Cardiac muscle cell (in vitro differentiated cells and primary cell): ENCODE measurements around the gene ZFYVE21. TPM values are rescaled to one million over a fixed set of nuclear protein-coding genes. Genes with fewer than 3 reads are reported as not detected.

Experiments used
- DNase-seq, 2 donors: peaks; one replicate each; pipeline versions ENCODE4 v3.0.0 to v3.0.0-alpha.2; 2010 to 2017; ENCODE audit warnings: low read depth in 1 of 2, low spot score in 1 of 2
- H3K27ac ChIP-seq: fragments of 200-600 bp; sonication (generic); 2 replicates; pipeline ENCODE4 v1.5.1; 2016
- H3K27me3 ChIP-seq: fragments of 200-600 bp; sonication (generic); 2 replicates; pipeline ENCODE4 v1.6.0; 2016; ENCODE audit warnings: control low read depth
- H3K36me3 ChIP-seq: fragments of 200-600 bp; sonication (generic); 2 replicates; pipeline ENCODE4 v1.5.1; 2016; ENCODE audit warnings: control low read depth
- H3K4me1 ChIP-seq: fragments of 200-600 bp; sonication (generic); 2 replicates; pipeline ENCODE4 v1.8.1; 2017; ENCODE audit warnings: low read depth, mild to moderate bottlenecking, mixed run types
- H3K4me3 ChIP-seq: fragments of 200-600 bp; sonication (generic); 2 replicates; pipeline ENCODE4 v1.5.1; 2016; ENCODE audit warnings: mild to moderate bottlenecking
- H3K9me3 ChIP-seq: fragments of 200-600 bp; sonication (generic); 2 replicates; pipeline ENCODE4 v1.5.1; 2017; ENCODE audit warnings: low read depth, mild to moderate bottlenecking, control low read depth
- CTCF ChIP-seq: IDR thresholded peaks from 2 replicates; pipeline ENCODE4 v1.5.1; 2012; ENCODE audit warnings: low read depth, mild to moderate bottlenecking, low read length
- polyA plus RNA-seq: library from polyadenylated mRNA; unstranded; fragments of >200 nt; fragmentation: Nextera tagmentation; extraction: Ambion mirVana; gene quantifications from 2 replicates; pipeline ENCODE4 v1.2.1, GENCODE V29; 2016
- total RNA-seq: library from RNA; depleted of rRNA; stranded (reverse); fragments of >200 nt; gene quantifications from 2 replicates; pipeline ENCODE4 v1.2.3, GENCODE V29; 2016

Gene ZFYVE21
- total and polyA plus RNA-seq, 2 experiments from 2014 or later = 120 to 135 TPM

- no peak for DNase-seq
- H3K27ac ChIP-seq = peak overlapping the region; percentile 34
- H3K4me3 ChIP-seq = no peak overlapping the region
- peaks cover 4% of the 10 kb centered on the region for H3K36me3 ChIP-seq
- H3K9me3 ChIP-seq = no peaks in the 10 kb centered on the region
- no peaks in the 10 kb centered on the region for H3K4me1 ChIP-seq
- no peak for TF ChIP-seq CTCF
- H3K27me3 ChIP-seq = no peaks in the 10 kb centered on the region
Observed at GRCh38 chr14:103705118-103705503, 10.5 kb upstream of the ZFYVE21 start.

DNA sequence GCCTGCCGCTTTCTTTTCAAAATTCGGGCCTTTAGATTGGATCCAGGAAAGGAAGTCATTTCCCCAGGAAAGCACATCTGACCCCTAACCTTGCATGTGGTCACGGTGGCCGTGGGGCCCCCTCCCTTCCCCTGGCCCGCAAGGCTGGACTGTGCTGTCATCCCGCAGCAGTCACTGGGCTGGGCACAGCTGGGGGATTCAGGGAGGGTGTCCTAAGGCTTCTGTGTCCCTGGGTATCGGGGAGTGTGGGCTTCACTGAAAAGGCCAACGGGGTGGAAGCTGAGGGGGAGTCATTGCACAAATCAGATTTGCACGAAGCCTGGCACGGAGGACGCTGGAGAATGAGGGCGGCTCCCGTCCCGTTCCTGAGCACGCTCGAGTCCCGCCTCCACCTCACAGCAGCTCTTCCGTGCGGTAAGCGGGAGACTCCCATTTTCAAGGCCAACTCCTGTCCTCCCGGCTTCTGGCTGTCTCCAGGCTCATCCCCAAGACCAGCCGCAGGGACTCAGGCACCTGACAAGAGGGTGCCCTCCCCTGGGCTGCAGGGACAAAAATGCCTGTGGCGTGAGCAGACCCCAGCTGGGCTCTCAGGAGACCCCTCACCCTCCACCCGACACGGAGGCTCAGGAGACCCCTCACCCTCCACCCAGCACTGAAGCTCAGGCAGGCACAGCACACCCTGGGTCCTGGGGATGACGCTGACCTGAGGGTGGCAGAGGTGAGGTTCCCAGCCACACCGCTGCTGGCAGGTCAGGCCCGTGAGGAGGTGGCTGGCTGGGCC is 9.9 kb upstream of the ZFYVE21 start:
- no peaks in the 10 kb centered on the region for H3K9me3 ChIP-seq
- H3K36me3 ChIP-seq = peaks cover 4% of the 10 kb centered on the region
- no peak overlapping the region for H3K4me3 ChIP-seq
- no peaks in the 10 kb centered on the region for H3K4me1 ChIP-seq
- H3K27ac ChIP-seq = peak overlapping the region; percentile 34
- no peak for TF ChIP-seq CTCF
- no peaks in the 10 kb centered on the region for H3K27me3 ChIP-seq
- no peak for DNase-seq

DNA sequence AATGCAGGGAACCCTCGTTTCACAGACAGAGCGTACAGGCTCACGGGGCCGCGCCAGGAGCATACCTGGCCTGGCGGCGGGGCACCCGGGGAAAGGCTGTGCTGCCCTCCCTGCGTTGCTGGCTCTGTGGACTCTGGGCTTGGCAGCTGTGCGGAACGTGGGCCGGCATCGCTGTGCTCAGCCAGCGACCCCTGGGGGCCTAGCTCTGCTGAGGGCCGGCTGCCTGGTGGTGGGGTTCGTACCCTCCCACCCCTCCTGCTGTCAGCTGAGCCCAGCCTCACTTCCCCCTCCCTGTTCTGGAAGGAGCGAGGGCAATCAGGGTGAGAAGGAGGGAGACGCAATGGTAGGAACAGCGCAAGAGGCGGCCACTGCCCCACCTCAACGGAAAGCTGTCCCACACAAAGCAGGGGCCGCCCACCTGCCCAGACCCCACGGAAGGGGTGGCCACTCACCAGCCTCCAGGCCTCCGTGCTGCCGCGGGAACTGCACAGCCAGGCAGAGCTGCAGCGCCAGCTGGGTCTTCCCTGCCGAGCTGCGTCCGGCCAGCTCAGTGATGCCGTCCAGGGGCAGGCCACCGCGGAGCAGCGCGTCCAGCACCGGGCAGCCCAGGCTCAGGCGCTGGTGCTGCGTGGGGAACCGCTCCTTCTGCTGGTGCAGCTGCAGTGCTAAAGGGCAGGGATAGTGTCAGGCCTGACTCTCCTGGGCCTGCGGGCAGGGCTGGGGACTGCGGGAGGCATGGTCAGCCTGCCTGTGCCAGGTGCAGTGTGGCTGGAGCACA is 8.9 kb upstream of the ZFYVE21 start:
- Histone ChIP-seq H3K4me1 (no peaks in the 10 kb centered on the region), H3K27me3 (no peaks in the 10 kb centered on the region), H3K9me3 (no peaks in the 10 kb centered on the region), H3K36me3 (peaks cover 4% of the 10 kb centered on the region), H3K4me3 (no peak overlapping the region), H3K27ac (no peak overlapping the region)
- no peak for DNase-seq
- no peak for TF ChIP-seq CTCF

GRCh38 chr14:103707329-103708263 is 8.0 kb upstream of the ZFYVE21 start:
- no peak overlapping the region for H3K4me3 ChIP-seq
- no peaks in the 10 kb centered on the region for H3K4me1 ChIP-seq
- DNase-seq = no peak
- TF ChIP-seq CTCF = no peak
- H3K9me3 ChIP-seq = no peaks in the 10 kb centered on the region
- H3K27ac ChIP-seq = no peak overlapping the region
- H3K27me3 ChIP-seq = no peaks in the 10 kb centered on the region
- peaks cover 4% of the 10 kb centered on the region for H3K36me3 ChIP-seq

DNA sequence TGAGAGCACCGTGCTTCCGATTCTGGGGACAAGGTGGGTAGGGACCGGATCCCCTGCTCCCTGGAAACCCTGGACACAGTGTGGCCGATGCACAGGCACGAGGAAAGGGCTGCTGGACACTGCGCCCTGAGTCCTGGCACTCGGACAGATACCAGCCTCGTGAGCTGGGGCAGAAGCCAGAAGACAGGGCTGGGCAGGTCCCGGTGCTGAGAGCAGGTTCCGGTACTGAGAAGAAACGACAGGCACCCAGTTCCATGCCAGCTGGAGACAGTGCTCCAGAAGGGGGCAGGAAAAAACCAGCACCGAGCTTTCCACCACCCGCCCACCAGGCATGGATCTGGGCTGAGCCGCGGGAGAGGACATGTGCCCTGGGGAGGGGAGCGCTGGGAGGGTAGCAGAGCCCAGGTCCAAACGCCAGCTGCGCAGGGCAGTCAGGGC is 6.8 kb upstream of the ZFYVE21 start:
- Histone ChIP-seq H3K36me3 (peaks cover 4% of the 10 kb centered on the region), H3K4me1 (peaks cover 7% of the 10 kb centered on the region), H3K4me3 (no peak overlapping the region), H3K27ac (no peak overlapping the region), H3K9me3 (no peaks in the 10 kb centered on the region), H3K27me3 (no peaks in the 10 kb centered on the region)
- TF ChIP-seq CTCF = no peak
- DNase-seq = no peak
